PFSK-1 (cell line): ENCODE measurements around the gene CPT1A.

ENCODE experiments used
- POLR2AphosphoS5 ChIP-seq: IDR thresholded peaks from 2 replicates; pipeline ENCODE4 v1.6.1; 2012; ENCODE audit warnings: low read depth, mild to moderate bottlenecking, control low read depth, low read length, moderate library complexity
- TAF1 ChIP-seq: IDR thresholded peaks from 2 replicates; pipeline ENCODE4 v1.6.1; 2012; ENCODE audit warnings: low read length, control low read depth, borderline replicate concordance; ENCODE audit not compliant: insufficient read depth
- TF ChIP-seq, protein P1 (sequence below), 2 experiments: IDR thresholded peaks; 2 replicates each; pipeline versions ENCODE4 v1.6.1 to v1.8.0; 2011 to 2012; ENCODE audit warnings: low read depth in 2 of 2, low read length in 2 of 2, control low read depth in 1 of 2, inconsistent platforms in 1 of 2, mild to moderate bottlenecking in 1 of 2, moderate library complexity in 1 of 2; ENCODE audit not compliant: insufficient read depth in 1 of 2

DNA sequence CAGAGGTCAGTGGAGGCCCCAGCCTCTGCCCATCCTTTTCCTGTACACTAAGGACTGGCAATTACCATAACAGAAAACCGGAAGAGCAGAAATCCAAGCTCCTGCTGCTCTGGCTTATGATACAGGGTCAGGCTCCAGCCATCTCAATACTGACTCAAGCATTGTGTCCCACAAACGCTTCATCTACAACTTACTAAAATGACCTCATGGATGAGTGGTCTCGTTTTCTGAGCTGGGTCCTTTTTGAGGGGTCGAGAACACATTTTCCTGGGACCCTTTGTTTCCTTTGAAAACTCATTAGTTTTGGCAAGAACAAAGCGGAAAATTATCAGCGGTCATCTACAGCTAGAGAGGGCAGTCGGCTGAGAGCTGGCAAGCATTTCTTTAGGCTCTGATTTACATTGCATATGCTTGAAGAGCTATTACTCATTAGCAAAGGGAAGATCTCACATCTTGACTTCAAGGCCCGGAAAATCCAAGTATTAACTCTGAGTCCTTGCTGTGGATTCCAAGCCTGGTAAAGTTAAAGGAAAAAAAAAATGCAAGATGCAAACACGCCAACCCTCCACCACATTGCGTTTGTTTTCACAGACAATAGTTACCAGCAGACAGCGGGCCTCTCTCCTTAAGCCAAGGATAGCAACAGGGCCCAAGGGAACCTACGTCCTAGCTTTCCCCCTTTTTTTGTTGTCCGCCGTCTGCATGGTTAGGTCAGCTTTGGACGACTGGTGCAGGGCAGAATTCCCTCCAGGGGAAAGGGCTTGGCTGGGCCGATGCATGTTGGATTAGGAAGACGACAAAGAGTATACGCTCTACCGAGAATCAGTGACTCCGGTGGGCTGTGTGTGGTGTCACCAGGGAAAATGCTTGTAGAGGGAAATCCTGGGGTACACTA lies 92.2 kb downstream of the CPT1A start:
- no peak for TF ChIP-seq POLR2AphosphoS5
- TF ChIP-seq TAF1, result no peak
- TF ChIP-seq, protein P1, sequence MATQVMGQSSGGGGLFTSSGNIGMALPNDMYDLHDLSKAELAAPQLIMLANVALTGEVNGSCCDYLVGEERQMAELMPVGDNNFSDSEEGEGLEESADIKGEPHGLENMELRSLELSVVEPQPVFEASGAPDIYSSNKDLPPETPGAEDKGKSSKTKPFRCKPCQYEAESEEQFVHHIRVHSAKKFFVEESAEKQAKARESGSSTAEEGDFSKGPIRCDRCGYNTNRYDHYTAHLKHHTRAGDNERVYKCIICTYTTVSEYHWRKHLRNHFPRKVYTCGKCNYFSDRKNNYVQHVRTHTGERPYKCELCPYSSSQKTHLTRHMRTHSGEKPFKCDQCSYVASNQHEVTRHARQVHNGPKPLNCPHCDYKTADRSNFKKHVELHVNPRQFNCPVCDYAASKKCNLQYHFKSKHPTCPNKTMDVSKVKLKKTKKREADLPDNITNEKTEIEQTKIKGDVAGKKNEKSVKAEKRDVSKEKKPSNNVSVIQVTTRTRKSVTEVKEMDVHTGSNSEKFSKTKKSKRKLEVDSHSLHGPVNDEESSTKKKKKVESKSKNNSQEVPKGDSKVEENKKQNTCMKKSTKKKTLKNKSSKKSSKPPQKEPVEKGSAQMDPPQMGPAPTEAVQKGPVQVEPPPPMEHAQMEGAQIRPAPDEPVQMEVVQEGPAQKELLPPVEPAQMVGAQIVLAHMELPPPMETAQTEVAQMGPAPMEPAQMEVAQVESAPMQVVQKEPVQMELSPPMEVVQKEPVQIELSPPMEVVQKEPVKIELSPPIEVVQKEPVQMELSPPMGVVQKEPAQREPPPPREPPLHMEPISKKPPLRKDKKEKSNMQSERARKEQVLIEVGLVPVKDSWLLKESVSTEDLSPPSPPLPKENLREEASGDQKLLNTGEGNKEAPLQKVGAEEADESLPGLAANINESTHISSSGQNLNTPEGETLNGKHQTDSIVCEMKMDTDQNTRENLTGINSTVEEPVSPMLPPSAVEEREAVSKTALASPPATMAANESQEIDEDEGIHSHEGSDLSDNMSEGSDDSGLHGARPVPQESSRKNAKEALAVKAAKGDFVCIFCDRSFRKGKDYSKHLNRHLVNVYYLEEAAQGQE (IDR thresholded peaks at IDR 0.05; ENCODE audit: insufficient read depth in 1 of 2, low read depth in 2 of 2, low read length in 2 of 2), result no peak
